HG03060 (cell line): ENCODE measurements around the gene EBI3.
"Not testable (repeated sequence)": the region's sequence is repeated elsewhere in the genome, so short reads cannot be mapped to it uniquely, and the experiment has no call there.

Source experiments
- ATAC-seq: cut with Tn5 transposase; IDR thresholded peaks from one replicate; pipeline ENCODE4 v1.9.1; 2021; ENCODE audit warnings: low read depth, moderate number of reproducible peaks; ENCODE audit not compliant: unreplicated experiment

The EBI3 gene

GRCh38 chr19:4199699-4200293, 29.5 kb upstream of the EBI3 start:
- ATAC-seq = no peak

GRCh38 chr19:4200940-4201542, 28.3 kb upstream of the EBI3 start:
- no peak for ATAC-seq

GRCh38 chr19:4201798-4202197, 27.5 kb upstream of the EBI3 start:
- ATAC-seq = no peak

- ATAC-seq = no peak
These were observed 22.4 kb upstream of the EBI3 start for GRCh38 chr19:4206818-4207484.

GRCh38 chr19:4208385-4209094, 20.8 kb upstream of the EBI3 start:
- ATAC-seq = no peak

GRCh38 chr19:4210166-4210731, 19.1 kb upstream of the EBI3 start:
- no peak for ATAC-seq

- no peak for ATAC-seq
These were observed 16.2 kb upstream of the EBI3 start for GRCh38 chr19:4213116-4213515.

- ATAC-seq = no peak
These were observed 13.5 kb upstream of the EBI3 start for GRCh38 chr19:4215807-4216206.

GRCh38 chr19:4216846-4217245, 12.5 kb upstream of the EBI3 start:
- no peak for ATAC-seq

GRCh38 chr19:4217429-4218264, 11.7 kb upstream of the EBI3 start:
- ATAC-seq = no peak

GRCh38 chr19:4218523-4218922, 10.8 kb upstream of the EBI3 start:
- ATAC-seq = not testable (repeated sequence)

GRCh38 chr19:4220188-4220587, 9.1 kb upstream of the EBI3 start:
- no peak for ATAC-seq

GRCh38 chr19:4224470-4224869, 4.9 kb upstream of the EBI3 start:
- no peak for ATAC-seq

- no peak for ATAC-seq
These were observed 3.4 kb upstream of the EBI3 start for GRCh38 chr19:4225885-4226284.

GRCh38 chr19:4227771-4228170, 1.6 kb upstream of the EBI3 start:
- no peak for ATAC-seq

- ATAC-seq = no peak
These were observed 551 bp upstream of the EBI3 start for GRCh38 chr19:4228765-4229178.

GRCh38 chr19:4230237-4230636, 914 bp downstream of the EBI3 start:
- not testable (repeated sequence) for ATAC-seq

GRCh38 chr19:4231521-4231920, 2.2 kb downstream of the EBI3 start:
- ATAC-seq = not testable (repeated sequence)

GRCh38 chr19:4232139-4232538, 2.8 kb downstream of the EBI3 start:
- ATAC-seq = not testable (repeated sequence)

- no peak for ATAC-seq
These were observed 3.4 kb downstream of the EBI3 start for GRCh38 chr19:4232614-4233281.
